LNCAP (cell line): ENCODE measurements around the gene KMT2D.

Experiments
- TF ChIP-seq, protein P1 (sequence below): fragments of 450-650 bp; IDR thresholded peaks from 2 replicates; pipeline ENCODE4 v1.5.1; 2017; ENCODE audit warnings: mild to moderate bottlenecking

The KMT2D gene

DNA sequence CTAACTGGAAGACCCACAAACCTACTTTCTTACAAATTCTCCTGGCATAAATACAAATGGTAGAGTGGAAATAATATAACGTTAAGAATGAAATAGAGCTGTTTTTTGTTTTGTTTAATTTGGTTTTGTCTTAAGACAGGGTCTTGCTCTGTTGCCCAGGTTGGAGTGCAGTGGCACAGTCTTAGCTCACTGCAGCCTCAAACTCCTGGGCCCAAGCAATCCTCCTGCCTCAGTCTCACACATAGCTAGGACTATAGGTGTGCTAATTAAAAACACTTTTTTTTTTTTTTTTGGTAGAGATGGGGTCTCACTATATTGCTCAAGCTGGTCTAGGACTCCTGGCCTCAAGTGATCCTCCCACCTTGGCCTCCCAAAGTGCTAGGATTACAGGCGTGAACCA, 38.1 kb upstream of the KMT2D start:
- TF ChIP-seq, protein P1, sequence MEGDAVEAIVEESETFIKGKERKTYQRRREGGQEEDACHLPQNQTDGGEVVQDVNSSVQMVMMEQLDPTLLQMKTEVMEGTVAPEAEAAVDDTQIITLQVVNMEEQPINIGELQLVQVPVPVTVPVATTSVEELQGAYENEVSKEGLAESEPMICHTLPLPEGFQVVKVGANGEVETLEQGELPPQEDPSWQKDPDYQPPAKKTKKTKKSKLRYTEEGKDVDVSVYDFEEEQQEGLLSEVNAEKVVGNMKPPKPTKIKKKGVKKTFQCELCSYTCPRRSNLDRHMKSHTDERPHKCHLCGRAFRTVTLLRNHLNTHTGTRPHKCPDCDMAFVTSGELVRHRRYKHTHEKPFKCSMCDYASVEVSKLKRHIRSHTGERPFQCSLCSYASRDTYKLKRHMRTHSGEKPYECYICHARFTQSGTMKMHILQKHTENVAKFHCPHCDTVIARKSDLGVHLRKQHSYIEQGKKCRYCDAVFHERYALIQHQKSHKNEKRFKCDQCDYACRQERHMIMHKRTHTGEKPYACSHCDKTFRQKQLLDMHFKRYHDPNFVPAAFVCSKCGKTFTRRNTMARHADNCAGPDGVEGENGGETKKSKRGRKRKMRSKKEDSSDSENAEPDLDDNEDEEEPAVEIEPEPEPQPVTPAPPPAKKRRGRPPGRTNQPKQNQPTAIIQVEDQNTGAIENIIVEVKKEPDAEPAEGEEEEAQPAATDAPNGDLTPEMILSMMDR: no peak

DNA sequence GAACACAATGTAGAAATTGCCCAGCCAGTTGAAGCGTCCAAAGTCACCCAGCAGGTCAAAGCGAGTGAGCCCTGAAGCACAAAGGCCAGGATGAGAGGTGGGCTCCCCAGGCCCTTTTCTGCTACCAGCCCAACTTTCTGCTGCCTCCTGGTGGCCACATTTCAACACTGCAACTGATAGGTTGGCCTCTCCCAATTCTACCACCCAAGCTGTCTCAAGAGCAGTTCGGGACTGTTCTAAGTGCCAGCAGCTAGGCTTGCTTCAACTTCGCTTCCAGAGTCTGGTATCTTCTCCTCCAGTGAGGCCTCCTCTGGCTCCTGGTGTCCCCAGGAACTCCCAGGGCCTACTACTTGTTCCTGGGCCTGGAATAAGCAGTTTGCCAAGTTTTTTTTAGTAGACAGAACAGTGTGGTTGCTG, 37.4 kb upstream of the KMT2D start:
- TF ChIP-seq, protein P1: peak; percentile 83

DNA sequence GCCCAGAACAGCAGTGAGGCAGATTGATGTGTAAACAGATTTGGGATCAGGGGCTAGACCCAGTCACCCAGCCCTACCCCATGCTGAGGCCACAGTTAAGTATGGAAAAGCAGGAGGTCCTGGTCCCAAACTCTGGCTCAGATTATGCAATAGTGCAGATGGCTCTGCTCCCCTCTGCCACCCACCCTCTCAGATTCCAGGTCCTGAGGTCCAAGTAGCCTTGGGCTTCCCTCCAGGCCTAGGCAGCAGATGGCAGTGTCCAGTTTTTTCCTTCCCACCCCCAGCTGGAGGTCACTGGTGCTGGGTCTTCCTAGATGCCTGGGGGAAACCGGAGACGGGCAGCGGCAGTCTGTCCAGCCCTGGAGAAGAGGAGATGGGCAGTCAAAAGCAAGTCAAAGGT, 36.8 kb upstream of the KMT2D start:
- TF ChIP-seq, protein P1: no peak

DNA sequence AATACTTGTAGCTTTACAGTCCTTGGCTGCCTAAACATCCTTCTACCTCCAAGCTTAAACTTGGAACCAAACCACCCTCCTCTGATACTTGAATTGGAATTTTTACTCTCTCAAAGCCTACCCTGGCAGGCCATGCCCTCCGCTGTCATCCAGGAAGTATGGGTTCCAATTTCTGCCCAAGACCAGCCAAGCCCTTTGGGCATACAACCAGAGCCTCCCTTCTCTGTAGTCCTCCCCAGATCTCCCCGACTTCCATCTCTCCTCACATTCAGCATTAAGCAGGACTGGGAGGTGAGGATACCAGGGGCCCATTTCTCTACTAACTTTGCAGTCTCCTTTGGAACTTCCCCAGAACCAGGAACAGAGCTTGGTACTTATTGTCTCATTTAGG, 34.4 kb upstream of the KMT2D start:
- TF ChIP-seq, protein P1: no peak

DNA sequence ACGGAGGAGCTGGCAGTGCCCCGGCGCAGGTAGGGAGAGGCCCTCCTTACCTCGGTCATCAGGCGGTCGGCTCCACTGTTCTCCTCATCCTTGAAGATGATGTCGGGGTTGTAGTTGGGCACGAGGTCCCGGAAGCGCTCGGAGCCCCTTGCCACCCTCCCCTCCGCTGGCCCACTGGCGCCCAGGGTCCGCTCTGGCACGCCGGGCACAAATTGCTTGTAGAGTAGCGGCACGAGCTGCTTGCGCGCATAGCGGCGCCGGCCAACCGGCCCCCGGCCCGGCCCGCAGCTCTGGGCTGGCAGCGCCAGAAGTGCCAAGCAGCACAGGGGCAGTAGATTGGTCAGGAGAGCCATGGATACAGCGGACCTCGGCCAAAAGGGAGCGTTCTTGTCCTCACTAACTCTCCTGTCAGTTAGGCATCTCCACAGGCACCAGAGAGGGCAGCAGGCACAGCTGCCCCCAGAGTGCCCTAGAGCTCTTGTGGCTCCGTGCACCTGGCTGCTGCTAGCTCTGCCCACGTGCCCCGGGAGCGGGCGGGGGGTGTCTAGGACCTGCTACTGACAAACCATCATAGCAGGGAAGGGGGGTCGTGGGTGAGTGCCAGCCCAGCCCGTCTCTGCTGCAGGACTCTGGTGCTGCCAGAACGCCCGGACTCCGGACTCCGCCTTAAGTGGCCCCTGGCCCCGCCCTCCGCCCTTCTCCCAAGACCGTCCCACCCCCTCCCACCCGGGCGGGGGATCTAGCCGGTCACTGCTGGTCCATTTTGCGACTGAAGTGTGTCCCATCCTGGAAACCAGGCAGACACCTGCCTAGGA, 33.8 kb upstream of the KMT2D start, which contains the start of gene DHH:
TSS of gene DHH (minus strand) at position 642 of the 815 bp plus-strand sequence. CDS start at position 353, 289 bp downstream.
- TF ChIP-seq, protein P1: no peak

DNA sequence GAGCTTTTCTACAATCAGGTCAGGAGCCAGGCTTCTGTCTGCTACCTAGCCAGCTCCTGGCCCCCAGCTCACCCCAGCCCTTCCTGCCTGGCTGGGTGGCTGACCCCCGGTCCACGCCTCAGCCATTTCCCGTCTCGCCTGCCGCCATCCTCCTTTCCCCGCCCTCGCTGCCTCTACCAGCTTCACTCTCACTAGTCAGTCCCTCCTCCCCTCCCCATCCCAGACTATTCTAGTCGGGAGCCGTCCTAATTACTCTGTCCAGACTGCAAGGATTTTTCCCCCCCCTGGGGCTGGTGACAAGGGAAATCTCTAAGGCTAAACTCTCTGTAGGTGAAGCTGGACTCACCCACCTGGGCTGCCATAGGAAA, 33.2 kb upstream of the KMT2D start:
- TF ChIP-seq, protein P1: no peak

DNA sequence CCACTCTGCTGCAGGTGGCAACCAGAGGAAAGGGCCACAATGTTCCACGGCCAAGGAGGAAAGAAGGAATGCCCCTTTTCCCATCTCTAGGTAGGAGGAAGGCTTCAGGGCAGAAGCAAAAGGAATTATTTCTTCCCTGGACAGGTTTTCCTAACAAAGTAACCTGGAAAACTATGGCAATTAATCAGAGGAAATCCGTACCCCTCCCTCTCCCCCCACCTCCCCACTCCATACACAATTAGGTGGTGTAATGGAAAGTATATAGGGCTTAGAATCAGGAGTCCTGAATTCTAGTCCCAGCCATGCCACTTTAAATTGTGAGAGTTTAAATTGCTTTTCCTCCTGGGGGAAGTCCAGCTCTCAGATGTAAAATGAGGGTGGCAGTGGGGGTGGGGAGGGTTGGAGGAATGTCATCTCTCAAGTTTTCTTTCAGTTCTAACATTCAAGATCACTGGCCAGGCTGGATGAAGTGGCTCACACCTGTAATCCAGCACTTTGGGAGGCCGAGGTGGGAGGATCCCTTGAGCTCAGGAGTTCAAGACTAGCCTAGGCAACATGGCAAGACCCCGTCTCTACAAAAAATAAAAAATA, 32.3 kb upstream of the KMT2D start:
- TF ChIP-seq, protein P1: no peak
